Inferior parietal cortex (tissue), 1 donor: ENCODE results near the gene CRYGN.

Experiments
- DNase-seq: peaks from one replicate; pipeline ENCODE4 v3.0.0-alpha.2; 2016; ENCODE audit errors: extremely low spot score

CRYGN gene, protein sequence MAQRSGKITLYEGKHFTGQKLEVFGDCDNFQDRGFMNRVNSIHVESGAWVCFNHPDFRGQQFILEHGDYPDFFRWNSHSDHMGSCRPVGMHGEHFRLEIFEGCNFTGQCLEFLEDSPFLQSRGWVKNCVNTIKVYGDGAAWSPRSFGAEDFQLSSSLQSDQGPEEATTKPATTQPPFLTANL

DNA sequence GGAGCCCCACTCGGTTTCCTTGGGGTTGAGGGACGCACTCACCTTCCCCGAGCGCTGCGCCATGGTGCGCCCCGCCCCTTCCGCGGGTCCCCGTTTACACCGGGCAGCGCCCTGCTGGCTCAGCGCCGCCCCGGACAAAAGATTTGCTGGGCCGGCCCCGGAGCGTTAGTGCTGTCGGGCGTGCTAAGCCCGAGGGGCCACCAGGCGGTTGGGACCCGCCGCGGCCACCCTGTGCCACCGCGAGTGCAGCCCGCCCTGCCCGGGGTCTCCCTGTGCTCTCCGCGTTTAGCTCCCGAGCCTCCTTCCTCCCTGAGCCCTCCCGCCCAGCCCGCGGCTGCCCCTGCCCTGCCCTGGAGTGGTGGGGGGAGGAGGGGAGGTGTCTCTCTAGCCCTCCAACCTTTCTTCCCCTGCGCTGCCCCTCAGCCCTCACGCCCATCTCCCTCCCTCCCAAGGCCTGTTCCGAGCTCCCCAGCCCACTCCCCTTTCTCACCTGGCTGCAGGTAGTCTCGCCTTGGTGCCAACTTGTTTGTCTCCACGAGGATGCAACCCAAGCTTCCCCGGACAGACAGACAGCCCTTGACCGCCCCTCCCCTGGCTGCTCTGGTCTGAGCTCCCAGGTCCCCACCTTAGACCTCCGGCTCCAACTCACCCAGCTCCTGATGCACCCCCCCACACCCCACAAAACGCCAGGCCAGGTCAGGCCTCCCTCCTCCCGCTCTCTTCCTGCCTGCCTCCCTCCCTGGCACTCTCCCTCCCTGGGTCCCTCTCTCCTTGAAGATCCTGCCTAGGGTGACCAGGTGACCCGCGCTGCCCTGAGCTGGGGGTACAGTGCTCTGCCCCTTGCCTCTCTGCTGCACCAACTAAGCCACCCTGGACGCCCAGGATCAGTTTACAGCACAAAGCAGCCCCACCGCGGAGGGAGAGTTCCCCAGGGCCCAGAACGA is at the start of gene CRYGN:
TSS of gene CRYGN (minus strand) at position 287 of the 944 bp plus-strand sequence. CDS start at position 63, 224 bp downstream.
- no peak for DNase-seq

DNA sequence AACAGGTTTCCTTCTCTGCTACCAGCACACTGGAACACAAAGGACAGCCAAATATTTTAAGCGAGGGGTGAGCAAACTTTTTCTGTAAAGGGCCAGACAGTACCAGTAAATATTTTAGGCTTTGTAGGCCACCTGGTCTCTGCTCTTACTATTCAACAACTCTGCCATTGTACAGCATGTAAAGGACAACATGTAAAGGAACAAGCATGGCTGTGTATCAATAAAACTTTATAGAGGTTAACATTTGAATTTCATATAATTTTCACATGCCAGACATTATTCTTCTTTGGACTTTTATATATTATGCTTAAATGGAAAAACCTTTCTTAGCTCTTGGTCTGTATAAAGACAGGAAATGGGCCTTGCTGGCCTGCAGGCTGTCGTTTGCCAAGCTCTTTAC is 49.6 kb upstream of the CRYGN start:
- DNase-seq = no peak

DNA sequence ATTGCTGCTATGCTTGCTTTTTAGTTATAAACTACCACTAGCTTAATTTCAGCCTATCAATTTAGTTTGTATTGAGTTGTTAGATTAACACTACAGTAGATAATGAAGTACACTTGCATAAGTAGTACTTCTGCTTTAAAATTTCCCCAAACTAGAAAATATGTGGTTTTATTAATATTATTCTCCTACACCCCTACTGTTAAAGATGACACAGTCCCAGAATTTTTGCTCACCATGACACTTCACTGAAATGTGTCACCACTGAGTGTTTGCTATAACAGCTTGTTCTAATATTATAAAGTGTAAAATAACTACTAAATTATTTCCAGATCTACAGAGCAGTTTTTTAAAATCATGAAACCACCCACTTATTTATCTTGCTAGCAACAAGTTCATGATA is 48.2 kb upstream of the CRYGN start:
- DNase-seq = no peak

- no peak for DNase-seq
These were observed 47.3 kb upstream of the CRYGN start for GRCh38 chr7:151487228-151487627.

DNA sequence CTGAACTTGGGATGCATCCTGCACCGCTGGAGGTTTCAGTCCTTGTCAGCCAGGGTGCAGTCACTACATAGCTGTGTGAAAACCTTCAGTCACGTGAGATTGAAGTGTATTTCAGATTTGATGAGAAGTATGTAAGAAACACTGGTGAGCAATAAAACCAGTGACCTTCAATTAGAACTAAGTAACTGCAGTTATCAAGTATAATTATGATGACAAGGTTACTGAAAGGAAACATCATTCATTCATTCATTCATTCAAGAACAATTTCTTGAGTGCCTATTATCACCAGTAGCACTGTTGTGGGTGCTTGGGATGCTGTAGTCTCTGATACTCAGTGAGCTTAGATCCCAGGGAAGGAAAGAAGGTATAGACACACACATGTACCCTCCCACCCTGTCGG is 46.1 kb upstream of the CRYGN start:
- DNase-seq = no peak

DNA sequence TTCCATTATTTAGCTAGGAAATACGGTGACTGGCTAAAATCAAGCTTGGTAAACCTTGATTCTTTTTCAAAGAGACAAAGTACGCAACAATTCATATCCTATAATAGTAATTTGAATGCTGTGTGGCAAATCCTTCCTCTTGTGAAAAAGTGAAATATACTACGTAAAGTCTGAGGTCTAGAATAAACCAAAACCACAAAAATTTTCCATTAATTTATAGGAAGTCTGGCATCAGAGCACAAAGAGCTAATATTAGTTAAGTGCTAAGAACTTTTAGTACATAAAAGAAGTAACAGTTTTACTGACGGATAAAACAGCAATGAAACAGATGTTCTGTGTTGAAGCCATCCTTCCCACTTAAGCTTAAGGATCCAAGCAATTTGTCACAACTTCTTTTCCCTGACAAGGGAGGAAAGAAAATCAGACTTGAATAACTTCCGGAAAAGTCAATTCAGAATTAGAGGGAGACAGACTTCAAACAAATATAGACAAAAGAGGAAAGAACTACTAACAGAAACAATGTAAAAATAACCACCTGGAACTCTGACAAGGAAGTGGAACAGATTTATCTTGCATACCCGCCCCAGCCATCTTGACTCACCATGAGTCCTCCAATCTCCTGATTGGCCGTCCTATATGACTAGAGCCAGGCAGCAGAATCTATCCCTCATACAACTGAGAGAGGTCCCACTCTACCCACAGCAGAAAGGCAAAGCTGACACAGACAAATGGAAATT is 45.2 kb upstream of the CRYGN start:
- peak; percentile 49 for DNase-seq

GRCh38 chr7:151483711-151483983 is 43.7 kb upstream of the CRYGN start:
- no peak for DNase-seq

- DNase-seq = no peak
These were observed 43.2 kb upstream of the CRYGN start for GRCh38 chr7:151482883-151483710.

DNA sequence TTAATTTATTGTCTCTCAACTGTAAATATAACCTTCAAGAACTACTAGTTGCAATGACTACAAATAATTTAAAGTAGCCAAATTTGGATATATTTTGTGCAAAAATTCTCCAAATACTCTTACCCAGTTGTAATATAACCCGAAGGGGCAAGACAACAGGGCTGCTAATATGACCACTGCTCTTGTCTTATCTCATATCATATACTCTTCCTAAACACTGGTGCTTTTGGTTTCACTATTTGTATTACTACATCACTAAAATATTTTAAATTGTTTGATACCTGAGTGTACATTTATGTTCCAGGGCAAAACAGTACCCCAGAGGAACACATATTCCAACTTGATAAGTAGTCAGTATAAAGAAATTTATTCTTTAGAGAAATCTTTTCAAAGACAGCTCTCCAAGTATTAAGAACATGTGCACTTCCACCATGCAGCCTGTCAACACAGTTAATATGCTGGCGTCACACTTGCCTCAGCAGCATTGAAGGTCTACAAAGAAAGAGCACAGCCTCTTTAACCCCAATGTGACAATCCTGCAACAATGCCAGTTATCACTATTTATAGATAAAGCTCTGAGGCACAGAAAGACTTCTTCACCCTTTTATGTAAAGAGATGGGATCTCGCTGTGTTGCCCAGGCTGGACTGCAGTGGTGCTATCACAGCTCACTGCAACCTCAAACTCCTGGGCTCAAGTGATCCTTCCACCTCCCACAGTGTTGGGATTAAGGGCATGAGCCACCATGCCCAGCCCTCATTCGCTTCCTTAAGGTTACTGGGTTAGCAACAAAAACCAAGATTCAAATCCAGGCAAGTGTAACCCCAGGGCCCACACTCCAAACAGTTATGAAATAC is 41.9 kb upstream of the CRYGN start:
- no peak for DNase-seq

DNA sequence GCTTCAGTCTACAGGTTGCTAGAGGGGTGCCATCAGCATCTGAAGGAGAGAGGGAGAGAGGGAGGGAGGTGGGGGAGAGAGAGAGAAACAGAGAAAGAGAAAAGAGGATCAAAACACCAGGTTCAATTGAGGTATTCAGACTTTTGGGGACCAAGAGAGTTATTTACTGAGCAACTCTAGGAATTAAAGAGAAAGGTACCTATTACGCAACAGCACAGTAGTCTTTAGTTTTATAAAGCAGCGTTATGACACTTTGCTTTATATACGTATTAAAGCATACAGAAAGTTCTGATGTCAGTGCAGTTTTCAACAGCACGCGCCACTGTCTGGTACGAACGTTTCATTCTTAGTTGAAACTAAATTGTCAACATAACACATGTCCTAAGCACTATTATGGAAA is 37.9 kb upstream of the CRYGN start:
- no peak for DNase-seq

GRCh38 chr7:151472644-151473380 is 32.9 kb upstream of the CRYGN start:
- DNase-seq = no peak

DNA sequence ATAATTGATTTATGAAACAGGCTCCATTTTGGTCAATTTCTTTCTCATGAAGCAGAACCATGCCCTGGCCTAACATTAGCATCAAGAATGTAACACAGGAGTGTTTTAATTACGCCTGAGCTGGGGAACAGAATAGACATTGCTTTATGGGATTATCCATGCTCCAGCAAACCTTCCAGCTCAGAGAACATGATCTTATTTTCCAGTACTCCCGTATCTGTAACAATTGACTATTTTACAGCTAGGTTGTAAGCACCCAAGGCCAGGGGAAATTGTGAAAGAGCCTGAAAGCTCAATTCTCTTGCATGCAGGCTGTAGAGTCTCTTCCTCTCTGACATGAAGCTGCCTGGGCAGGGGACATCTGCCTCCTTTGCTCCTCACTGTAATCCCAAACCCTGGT is 30.8 kb upstream of the CRYGN start:
- DNase-seq = no peak

- DNase-seq = no peak
These were observed 29.3 kb upstream of the CRYGN start for GRCh38 chr7:151469281-151469680.

- DNase-seq = no peak
These were observed 28.5 kb upstream of the CRYGN start for GRCh38 chr7:151468217-151469018.

GRCh38 chr7:151465169-151465568 is 25.2 kb upstream of the CRYGN start:
- no peak for DNase-seq

- DNase-seq = no peak
These were observed 22.4 kb upstream of the CRYGN start for GRCh38 chr7:151462306-151462779.

DNA sequence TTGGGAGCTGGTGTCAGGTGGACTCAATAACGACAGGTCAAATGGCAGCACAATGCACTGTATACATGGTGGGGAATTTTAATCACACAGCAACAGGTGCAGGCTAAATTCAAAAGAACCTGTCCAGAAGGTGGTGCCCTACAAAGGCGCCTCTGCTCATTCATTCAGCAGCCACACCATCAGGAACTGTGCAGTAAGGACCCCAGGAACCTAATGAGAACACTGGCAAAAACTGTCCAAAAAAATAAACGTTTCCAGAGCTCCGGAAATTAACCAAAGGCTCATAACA is 21.9 kb upstream of the CRYGN start:
- no peak for DNase-seq

GRCh38 chr7:151461096-151461941 is 21.4 kb upstream of the CRYGN start:
- DNase-seq = no peak

- DNase-seq = no peak
These were observed 20.5 kb upstream of the CRYGN start for GRCh38 chr7:151460474-151460855.
